Smooth muscle cell (in vitro differentiated cells): ENCODE measurements around the gene CNNM1. TPM values are rescaled to one million over a fixed set of nuclear protein-coding genes. Genes with fewer than 3 reads are reported as not detected.

Experiments used
- DNase-seq: peaks from one replicate; lab custom pipeline; 2025; ENCODE audit not compliant: unreplicated experiment; lab: John Stamatoyannopoulos, UW
- H2AFZ ChIP-seq: fragments of 200-600 bp; sonication (generic); 2 replicates; pipeline ENCODE4 v1.6.0; 2016; ENCODE audit warnings: antibody characterized with exemption, low read depth, mild to moderate bottlenecking
- H3F3A ChIP-seq: fragments of 200-600 bp; sonication (generic); 2 replicates; pipeline ENCODE4 v1.6.0; 2017; ENCODE audit warnings: antibody characterized with exemption, low read depth
- H3K27ac ChIP-seq: fragments of 200-600 bp; sonication (generic); 2 replicates; pipeline ENCODE4 v1.5.1; 2016; ENCODE audit warnings: low read depth, mild to moderate bottlenecking
- H3K27me3 ChIP-seq: fragments of 200-600 bp; sonication (generic); 2 replicates; pipeline ENCODE4 v1.6.1; 2016; ENCODE audit warnings: low read depth, mild to moderate bottlenecking
- H3K36me3 ChIP-seq: fragments of 200-600 bp; sonication (generic); 2 replicates; pipeline ENCODE4 v1.5.1; 2016; ENCODE audit warnings: low read depth
- H3K4me1 ChIP-seq: fragments of 200-600 bp; sonication (generic); 2 replicates; pipeline ENCODE4 v1.5.1; 2016; ENCODE audit warnings: low read depth
- H3K4me2 ChIP-seq: fragments of 200-600 bp; sonication (generic); 2 replicates; pipeline ENCODE4 v1.6.0; 2016; ENCODE audit warnings: mild to moderate bottlenecking
- H3K4me3 ChIP-seq: fragments of 200-600 bp; sonication (generic); 2 replicates; pipeline ENCODE4 v1.5.1; 2016; ENCODE audit warnings: mild to moderate bottlenecking
- H3K79me2 ChIP-seq: fragments of 200-600 bp; sonication (generic); 2 replicates; pipeline ENCODE4 v1.6.0; 2016; ENCODE audit warnings: low read depth, mild to moderate bottlenecking
- H3K9ac ChIP-seq: fragments of 200-600 bp; sonication (generic); 2 replicates; pipeline ENCODE4 v1.6.0; 2016; ENCODE audit warnings: low read depth
- H3K9me3 ChIP-seq: fragments of 200-600 bp; sonication (generic); replicated peaks from 2 replicates; pipeline ENCODE4 v1.5.1; 2016; ENCODE audit warnings: low read depth
- H4K20me1 ChIP-seq: fragments of 200-600 bp; sonication (generic); 2 replicates; pipeline ENCODE4 v1.6.0; 2016; ENCODE audit warnings: low read depth
- WGBS: methylation state at CpG from one replicate; pipeline ENCODE4 v1.1.7; 2016; ENCODE audit warnings: low lambda C conversion rate; 5-methylcytosine and 5-hydroxymethylcytosine counted together
- polyA plus RNA-seq: library from polyadenylated mRNA; unstranded; fragments of >200 nt; fragmentation: Nextera tagmentation; extraction: Ambion mirVana; gene quantifications from 2 replicates; pipeline ENCODE4 v1.2.1, GENCODE V29; 2016
- total RNA-seq: library from RNA; depleted of rRNA; stranded (reverse); fragments of >200 nt; gene quantifications from 2 replicates; pipeline ENCODE4 v1.2.3, GENCODE V29; 2014
- TF ChIP-seq, protein P1 (sequence below): fragments of 200-600 bp; sonication (generic); IDR thresholded peaks from 2 replicates; pipeline ENCODE4 v1.5.1; 2017; ENCODE audit warnings: borderline replicate concordance, mild to moderate bottlenecking, antibody characterized with exemption; ENCODE audit not compliant: insufficient read depth, poor library complexity, severe bottlenecking

Gene CNNM1
- total and polyA plus RNA-seq, 2 experiments from 2014 or later = 0.04 TPM; not detected in 1

DNA sequence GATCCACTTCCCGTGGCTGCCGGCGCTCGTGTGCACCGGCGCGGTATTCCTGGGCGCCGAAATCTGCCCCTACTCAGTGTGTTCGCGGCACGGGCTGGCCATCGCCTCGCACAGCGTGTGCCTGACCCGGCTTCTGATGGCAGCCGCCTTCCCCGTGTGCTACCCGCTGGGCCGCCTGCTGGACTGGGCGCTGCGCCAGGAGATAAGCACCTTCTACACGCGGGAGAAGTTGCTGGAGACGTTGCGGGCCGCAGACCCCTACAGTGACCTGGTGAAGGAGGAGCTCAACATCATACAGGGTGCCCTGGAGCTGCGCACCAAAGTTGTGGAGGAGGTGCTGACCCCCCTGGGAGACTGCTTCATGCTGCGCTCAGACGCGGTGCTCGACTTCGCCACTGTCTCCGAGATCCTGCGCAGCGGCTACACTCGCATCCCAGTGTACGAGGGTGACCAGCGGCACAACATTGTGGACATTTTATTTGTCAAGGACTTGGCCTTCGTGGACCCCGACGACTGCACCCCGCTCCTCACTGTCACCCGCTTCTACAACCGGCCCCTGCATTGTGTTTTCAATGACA, 1.3 kb downstream of the CNNM1 start:
- DNase-seq = no peak

DNA sequence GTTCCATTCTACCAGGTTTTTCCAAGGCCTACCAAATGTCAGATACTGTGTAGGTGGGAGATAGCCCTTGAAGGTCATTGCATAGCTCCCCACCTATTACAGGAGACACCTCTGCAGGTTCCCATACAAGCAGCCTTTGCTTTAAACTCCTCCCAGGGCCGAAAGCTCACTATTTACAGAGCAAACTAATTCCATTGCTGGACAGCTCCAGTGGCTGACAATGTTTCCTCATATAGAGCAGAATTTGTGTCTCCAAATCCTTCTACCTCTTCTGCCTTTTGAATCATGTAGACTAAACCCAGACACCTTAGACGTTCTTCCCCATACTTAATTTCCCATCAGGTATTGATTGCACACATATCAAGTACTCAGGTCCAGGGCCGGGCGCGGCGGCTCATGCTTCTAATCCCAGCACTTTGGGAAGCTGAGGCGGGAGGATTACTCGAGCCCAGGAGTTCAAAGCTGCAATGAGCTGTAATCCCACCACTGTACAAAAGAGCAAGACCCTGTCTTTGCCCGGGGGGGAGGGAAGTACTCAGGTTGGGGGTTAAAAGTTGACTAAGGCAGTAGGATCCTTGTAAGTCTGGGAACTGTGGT, 2.1 kb downstream of the CNNM1 start:
- H3F3A ChIP-seq = no peaks in the 10 kb centered on the region
- H3K4me2 ChIP-seq = no peak overlapping the region
- no peak overlapping the region for H2AFZ ChIP-seq
- no peaks in the 10 kb centered on the region for H3K79me2 ChIP-seq
- H3K4me1 ChIP-seq = peaks cover 14% of the 10 kb centered on the region
- no peak overlapping the region for H3K27ac ChIP-seq
- H3K9ac ChIP-seq = no peak overlapping the region
- H3K27me3 ChIP-seq = peaks cover 77% of the 10 kb centered on the region
- H3K4me3 ChIP-seq = no peak overlapping the region
- DNase-seq = no peak
- TF ChIP-seq, protein P1, sequence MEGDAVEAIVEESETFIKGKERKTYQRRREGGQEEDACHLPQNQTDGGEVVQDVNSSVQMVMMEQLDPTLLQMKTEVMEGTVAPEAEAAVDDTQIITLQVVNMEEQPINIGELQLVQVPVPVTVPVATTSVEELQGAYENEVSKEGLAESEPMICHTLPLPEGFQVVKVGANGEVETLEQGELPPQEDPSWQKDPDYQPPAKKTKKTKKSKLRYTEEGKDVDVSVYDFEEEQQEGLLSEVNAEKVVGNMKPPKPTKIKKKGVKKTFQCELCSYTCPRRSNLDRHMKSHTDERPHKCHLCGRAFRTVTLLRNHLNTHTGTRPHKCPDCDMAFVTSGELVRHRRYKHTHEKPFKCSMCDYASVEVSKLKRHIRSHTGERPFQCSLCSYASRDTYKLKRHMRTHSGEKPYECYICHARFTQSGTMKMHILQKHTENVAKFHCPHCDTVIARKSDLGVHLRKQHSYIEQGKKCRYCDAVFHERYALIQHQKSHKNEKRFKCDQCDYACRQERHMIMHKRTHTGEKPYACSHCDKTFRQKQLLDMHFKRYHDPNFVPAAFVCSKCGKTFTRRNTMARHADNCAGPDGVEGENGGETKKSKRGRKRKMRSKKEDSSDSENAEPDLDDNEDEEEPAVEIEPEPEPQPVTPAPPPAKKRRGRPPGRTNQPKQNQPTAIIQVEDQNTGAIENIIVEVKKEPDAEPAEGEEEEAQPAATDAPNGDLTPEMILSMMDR = no peak
- WGBS = 82% methylated on average over 9 of the region's 9 CpGs
- no peaks in the 10 kb centered on the region for H3K9me3 ChIP-seq
- H3K36me3 ChIP-seq = no peaks in the 10 kb centered on the region
- H4K20me1 ChIP-seq = no peaks in the 10 kb centered on the region

More for the DNA sequence above, 1.3 kb downstream of the CNNM1 start:
- Histone ChIP-seq H3K9me3 (no peaks in the 10 kb centered on the region), H4K20me1 (no peaks in the 10 kb centered on the region), H3K27me3 (peaks cover 69% of the 10 kb centered on the region), H3K9ac (no peak overlapping the region), H3K27ac (no peak overlapping the region), H3F3A (no peaks in the 10 kb centered on the region), H3K4me3 (peak overlapping the region; percentile 55), H2AFZ (no peak overlapping the region), H3K4me1 (peaks cover 14% of the 10 kb centered on the region), H3K36me3 (no peaks in the 10 kb centered on the region), H3K4me2 (peak overlapping the region; percentile 91), H3K79me2 (no peaks in the 10 kb centered on the region)
- 37% methylated on average over 40 of the region's 45 CpGs for WGBS
- TF ChIP-seq, protein P1 = no peak

- H3K36me3 ChIP-seq = no peaks in the 10 kb centered on the region
- H3F3A ChIP-seq = no peaks in the 10 kb centered on the region
- no peak overlapping the region for H3K4me2 ChIP-seq
- 52% methylated on average over 2 of the region's 2 CpGs for WGBS
- TF ChIP-seq, protein P1 = no peak
- H3K79me2 ChIP-seq = no peaks in the 10 kb centered on the region
- no peaks in the 10 kb centered on the region for H4K20me1 ChIP-seq
- peaks cover 5% of the 10 kb centered on the region for H3K4me1 ChIP-seq
- peaks cover 36% of the 10 kb centered on the region for H3K27me3 ChIP-seq
- H3K27ac ChIP-seq = no peak overlapping the region
- no peak overlapping the region for H2AFZ ChIP-seq
- H3K9me3 ChIP-seq = no peaks in the 10 kb centered on the region
- no peak overlapping the region for H3K9ac ChIP-seq
- no peak overlapping the region for H3K4me3 ChIP-seq
- no peak for DNase-seq
Observed at GRCh38 chr10:99337311-99337811, 8.2 kb downstream of the CNNM1 start.

- Histone ChIP-seq H3K9ac (no peak overlapping the region), H3F3A (no peaks in the 10 kb centered on the region), H2AFZ (no peak overlapping the region), H3K9me3 (no peaks in the 10 kb centered on the region), H4K20me1 (no peaks in the 10 kb centered on the region), H3K4me3 (no peak overlapping the region), H3K79me2 (no peaks in the 10 kb centered on the region), H3K36me3 (no peaks in the 10 kb centered on the region), H3K27ac (no peak overlapping the region), H3K4me2 (no peak overlapping the region), H3K4me1 (peaks cover 5% of the 10 kb centered on the region), H3K27me3 (peaks cover 31% of the 10 kb centered on the region)
- no peak for DNase-seq
- TF ChIP-seq, protein P1 = no peak
Observed at GRCh38 chr10:99337901-99338300, 8.7 kb downstream of the CNNM1 start.
